Superior temporal gyrus (tissue), 1 donor: Measurements from ENCODE around the gene PHF2.
"Not testable (repeated sequence)": the region's sequence is repeated elsewhere in the genome, so short reads cannot be mapped to it uniquely, and the experiment has no call there.

Source experiments
- DNase-seq: peaks from one replicate; pipeline ENCODE4 v3.0.0-alpha.2; 2016; ENCODE audit errors: extremely low spot score

Gene PHF2

DNA sequence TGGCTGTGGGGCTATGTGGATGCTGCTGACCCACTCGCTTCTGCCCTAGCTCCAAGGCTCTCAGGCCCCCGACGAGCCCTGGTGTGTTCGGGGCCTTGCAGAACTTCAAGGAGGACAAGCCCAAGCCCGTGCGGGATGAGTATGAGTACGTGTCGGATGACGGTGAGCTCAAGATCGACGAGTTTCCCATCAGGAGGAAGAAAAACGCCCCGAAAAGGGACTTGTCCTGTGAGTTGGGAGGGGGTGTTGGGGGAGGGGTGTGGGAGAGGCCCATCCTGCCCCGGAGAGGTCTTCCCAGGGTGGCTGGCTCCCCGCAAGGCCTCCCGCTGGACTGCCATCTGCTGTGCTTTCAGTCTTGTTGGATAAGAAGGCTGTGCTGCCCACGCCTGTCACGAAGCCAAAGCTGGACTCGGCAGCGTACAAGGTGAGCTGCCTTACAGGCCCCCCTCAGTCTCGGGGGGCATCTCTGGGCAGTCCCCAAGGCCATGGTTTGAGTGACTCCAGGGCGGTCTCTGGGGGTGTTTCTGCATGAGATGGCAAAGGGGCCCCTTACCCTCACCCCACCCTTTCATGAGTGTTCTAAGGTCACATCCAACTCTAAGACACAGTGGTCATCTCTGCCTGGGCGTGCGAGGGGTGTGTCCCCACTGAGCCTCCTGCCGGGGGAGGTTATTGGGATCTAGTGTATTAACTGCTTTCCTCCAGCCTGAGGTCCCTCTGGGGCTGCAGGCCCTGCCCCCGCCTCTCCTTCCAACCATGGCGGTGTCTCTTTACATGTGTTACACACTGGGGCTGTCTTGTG, 89.5 kb downstream of the PHF2 start:
- no peak for DNase-seq

GRCh38 chr9:93666439-93666784, 90.0 kb downstream of the PHF2 start:
- DNase-seq: not testable (repeated sequence)

DNA sequence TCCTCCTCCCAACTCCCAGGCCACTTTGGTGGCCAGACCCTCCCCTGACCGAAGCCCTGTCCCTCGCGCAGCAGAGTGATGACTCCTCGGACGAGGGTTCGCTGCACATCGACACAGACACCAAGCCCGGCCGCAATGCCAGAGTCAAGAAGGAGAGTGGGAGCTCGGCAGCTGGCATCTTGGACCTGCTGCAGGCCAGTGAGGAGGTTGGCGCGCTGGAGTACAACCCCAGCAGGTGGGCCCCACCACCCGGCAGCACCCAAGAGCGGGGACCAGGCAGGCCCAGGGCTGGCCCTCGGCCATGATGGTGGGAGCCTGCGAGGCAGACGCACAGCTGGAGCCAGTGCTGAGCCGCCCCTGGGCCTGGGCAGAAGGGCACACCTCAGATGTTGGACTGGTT, 90.6 kb downstream of the PHF2 start:
- DNase-seq: no peak

- no peak for DNase-seq
Measured at GRCh38 chr9:93667627-93668026, 91.2 kb downstream of the PHF2 start.

- no peak for DNase-seq
Measured at GRCh38 chr9:93668261-93668871, 92.0 kb downstream of the PHF2 start.

DNA sequence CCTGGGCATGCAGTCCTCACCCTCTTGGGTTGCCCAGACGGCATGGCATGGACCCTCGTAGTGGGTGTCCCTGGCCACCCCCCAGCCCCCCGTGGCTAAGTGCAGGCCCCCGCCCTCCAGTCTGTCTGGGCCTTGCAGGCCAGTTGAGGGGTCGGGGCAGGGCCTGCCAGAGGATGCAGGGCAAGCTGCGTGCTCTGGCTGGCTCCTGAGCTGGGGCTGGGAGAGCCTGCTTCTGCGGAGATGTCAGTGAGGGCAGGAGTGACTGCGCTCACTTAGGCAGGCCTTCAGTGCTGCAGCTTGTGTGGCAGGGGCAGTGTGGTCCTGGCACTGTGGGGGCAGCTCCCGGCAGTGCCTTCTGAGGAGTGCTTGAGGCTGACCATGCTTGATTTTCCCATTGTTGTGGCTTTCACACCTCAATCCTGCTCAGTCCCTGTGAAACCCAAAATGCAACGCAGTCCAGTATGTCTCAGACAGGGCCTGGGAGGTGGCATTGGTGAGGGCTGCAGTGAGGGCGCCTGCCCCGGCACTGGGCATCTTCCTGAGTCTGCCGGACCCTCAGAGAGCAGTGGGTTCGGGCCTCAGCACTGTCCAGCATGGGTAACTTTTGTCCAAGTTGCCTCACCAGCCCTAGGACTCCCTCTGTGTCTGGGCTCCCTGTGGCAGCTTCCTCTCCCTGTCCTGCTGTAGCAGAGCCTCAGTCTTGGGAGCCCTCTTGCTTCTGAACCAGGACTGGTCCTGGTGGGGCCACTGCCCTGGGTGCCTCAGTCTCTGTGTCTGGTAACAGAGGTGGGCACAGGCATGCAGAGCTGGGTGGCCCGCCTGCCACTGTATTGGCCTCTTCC, 93.0 kb downstream of the PHF2 start:
- no peak for DNase-seq

DNA sequence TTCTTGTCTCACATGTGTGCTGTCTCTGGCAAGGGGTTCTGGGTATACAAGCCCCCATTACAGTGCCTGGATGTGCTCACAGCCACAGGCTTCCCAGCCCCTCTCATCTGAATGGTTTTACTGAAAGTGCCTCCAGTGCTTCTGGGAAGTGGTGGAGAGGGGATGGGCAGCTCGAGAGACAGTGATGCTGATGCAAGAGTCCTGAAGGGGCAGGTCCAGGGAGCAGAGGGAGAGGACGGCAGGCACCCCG, 93.5 kb downstream of the PHF2 start:
- DNase-seq: no peak

GRCh38 chr9:93670208-93671019, 94.0 kb downstream of the PHF2 start:
- no peak for DNase-seq

DNA sequence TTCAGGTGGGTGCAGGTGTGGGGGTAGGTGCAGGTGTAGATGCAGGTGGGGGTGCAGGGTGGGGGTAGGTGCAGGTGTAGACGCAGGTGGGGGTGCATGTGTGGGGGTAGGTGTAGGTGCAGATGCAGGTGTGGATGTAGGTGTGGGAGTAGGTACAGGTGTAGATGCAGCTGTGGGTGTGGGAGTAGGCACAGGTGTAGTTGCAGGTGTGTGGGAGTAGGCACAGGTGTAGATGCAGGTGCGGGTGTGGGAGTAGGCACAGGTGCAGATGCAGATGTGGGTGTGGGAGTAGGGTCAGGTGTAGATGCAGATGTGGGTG, 94.6 kb downstream of the PHF2 start:
- DNase-seq: no peak

- not testable (repeated sequence) for DNase-seq
Measured at GRCh38 chr9:93672330-93673020, 96.1 kb downstream of the PHF2 start.

DNA sequence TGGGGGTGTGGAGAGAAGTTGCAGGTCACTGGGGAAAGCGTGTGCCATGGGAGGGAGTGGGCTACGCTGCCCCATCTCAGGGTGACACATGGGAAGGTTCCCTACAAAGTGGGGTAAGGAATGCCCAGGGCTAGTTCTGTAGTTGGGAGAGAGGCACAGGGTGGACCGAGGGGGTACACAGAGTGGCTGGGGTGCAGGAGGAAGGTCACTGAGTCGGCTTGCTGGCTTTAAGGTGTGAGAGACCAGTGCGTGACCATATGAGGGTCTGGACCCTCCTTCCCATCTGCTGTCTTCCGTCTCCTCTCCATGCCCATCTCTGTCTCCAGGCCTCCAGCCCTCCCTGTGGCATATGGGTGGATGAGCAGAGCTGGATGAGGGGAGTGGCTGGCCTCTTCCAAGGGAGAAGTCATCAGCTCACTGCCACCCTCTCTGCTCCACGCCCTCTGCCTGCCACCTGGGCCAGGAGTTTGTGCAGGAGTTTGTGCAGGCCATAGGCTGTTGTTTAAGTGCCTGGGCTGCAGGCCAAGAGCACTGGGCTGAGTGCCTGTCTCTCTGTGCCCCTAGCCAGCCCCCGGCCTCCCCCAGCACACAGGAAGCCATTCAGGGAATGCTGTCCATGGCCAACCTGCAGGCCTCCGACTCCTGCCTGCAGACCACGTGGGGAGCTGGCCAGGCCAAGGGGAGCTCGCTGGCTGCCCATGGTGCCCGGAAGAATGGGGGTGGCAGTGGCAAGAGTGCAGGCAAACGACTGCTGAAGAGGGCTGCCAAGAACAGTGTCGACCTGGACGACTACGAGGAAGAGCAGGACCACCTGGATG, 96.8 kb downstream of the PHF2 start:
- DNase-seq: no peak

GRCh38 chr9:93673839-93674334, 97.5 kb downstream of the PHF2 start:
- DNase-seq: no peak

DNA sequence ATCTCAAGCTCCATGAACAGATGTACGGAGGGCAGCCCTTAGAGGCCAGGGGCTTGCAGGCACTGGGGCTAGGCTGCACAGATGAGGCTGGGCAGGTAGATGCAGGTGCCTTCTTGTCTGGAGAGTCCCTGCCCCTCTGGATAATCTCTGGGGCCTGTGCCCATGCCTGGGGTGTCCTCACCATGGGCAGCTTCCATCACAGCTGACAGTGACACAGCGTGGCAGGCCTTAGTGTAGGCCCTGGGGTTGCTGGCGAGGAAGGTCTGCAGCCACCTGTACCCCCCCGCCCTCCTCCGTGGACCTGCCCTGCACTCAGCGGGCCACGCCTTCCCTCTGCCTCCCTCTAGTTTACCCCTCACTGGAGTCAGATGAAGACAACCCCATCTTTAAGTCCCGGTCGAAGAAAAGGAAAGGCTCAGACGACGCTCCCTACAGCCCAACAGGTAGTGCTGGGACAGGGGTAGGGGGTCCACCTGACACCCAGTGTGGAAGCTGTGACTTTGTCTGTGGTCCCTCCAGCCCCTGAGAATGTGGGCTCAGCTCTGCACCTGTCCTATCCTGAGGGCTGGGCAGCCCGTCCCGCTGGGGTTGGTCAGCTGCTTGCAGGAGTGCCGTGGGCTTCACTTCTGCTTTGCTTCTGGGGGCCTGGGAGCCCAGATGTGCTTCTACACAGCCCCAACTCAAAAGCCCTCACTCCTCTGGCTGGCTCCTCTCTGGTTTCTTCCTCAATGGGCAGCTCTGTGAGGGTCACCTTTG, 98.4 kb downstream of the PHF2 start:
- DNase-seq: no peak

DNA sequence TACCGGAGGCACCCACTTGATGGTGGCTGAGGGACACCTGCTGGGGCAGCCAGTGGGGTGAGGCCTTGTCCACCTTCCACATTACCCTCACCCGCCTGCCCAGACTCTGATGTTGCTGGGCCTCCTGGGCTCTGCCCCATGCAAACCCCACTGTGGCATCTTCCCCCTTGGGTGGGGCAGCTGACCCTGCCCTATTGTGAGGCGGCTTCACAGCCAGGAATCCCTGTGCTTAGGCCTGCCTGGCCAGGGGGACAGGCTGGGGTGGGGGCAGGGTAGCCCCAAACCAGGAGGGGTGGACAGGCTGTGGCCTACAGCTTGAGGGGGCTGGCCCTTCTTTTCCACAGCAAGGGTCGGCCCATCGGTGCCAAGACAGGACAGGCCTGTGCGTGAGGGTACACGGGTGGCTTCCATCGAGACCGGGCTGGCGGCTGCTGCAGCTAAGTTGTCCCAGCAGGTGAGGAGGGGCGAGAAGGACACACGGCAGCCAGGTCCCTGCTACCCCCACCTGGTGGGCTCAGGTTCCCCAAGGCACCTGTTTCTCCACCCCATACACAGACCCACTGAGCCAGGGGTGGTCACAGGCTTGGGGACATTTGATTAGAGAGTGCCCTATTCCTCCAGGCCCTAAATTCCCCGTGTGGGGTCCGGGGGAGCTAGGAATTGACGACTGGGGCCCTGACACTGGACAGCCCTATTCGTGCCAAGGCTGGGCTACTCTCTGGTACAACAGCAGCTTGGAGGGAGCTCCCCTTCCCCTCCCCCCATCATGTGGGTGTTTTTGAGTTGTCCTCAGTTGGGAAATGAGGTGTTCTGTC, 99.2 kb downstream of the PHF2 start:
- DNase-seq: no peak

GRCh38 chr9:93676310-93677047, 100.1 kb downstream of the PHF2 start:
- no peak for DNase-seq

GRCh38 chr9:93677048-93677571, 100.7 kb downstream of the PHF2 start:
- DNase-seq: no peak

- no peak for DNase-seq
Measured at GRCh38 chr9:93677641-93678136, 101.3 kb downstream of the PHF2 start.
